ENCODE data around the gene CNEP1R1.
A peak's percentile ranks its signal among the peaks of the same experiment; 100 is the strongest.
"Not testable (repeated sequence)": the region's sequence is repeated elsewhere in the genome, so short reads cannot be mapped to it uniquely, and the experiment has no call there.

CNEP1R1 gene

GRCh38 chr16:50024684-50025536 lies at the start of gene CNEP1R1:
CNEP1R1 (plus strand) TSS chr16:50025225; CDS start chr16:50025316, 91 bp downstream.
- peak; percentile 98 for DNase-seq

GRCh38 chr16:49977427-49977826 lies 47.6 kb upstream of the CNEP1R1 start:
- DNase-seq, result no peak

- DNase-seq, result no peak
These were observed 46.3 kb upstream of the CNEP1R1 start for GRCh38 chr16:49978569-49979326.

- DNase-seq, result no peak
These were observed 44.9 kb upstream of the CNEP1R1 start for GRCh38 chr16:49980166-49980565.

GRCh38 chr16:49986351-49987124 lies 38.5 kb upstream of the CNEP1R1 start:
- no peak for DNase-seq

- no peak for DNase-seq
These were observed 37.6 kb upstream of the CNEP1R1 start for GRCh38 chr16:49987381-49987780.

- DNase-seq, result no peak
These were observed 32.2 kb upstream of the CNEP1R1 start for GRCh38 chr16:49992825-49993224.

GRCh38 chr16:49993579-49993978 lies 31.4 kb upstream of the CNEP1R1 start:
- no peak for DNase-seq

GRCh38 chr16:49994006-49994405 lies 31.0 kb upstream of the CNEP1R1 start:
- no peak for DNase-seq

- no peak for DNase-seq
These were observed 29.3 kb upstream of the CNEP1R1 start for GRCh38 chr16:49995720-49996119.

GRCh38 chr16:49997721-49998251 lies 27.2 kb upstream of the CNEP1R1 start:
- no peak for DNase-seq

GRCh38 chr16:49998991-49999390 lies 26.0 kb upstream of the CNEP1R1 start:
- no peak for DNase-seq

- no peak for DNase-seq
These were observed 23.9 kb upstream of the CNEP1R1 start for GRCh38 chr16:50001144-50001543.

GRCh38 chr16:50002190-50002589 lies 22.8 kb upstream of the CNEP1R1 start:
- no peak for DNase-seq

- no peak for DNase-seq
These were observed 20.8 kb upstream of the CNEP1R1 start for GRCh38 chr16:50004239-50004638.

GRCh38 chr16:50006964-50007363 lies 18.1 kb upstream of the CNEP1R1 start:
- DNase-seq, result no peak

GRCh38 chr16:50007744-50008143 lies 17.3 kb upstream of the CNEP1R1 start:
- DNase-seq, result no peak

GRCh38 chr16:50010212-50010611 lies 14.8 kb upstream of the CNEP1R1 start:
- no peak for DNase-seq

- DNase-seq, result no peak
These were observed 13.3 kb upstream of the CNEP1R1 start for GRCh38 chr16:50011707-50012106.

- no peak for DNase-seq
These were observed 12.8 kb upstream of the CNEP1R1 start for GRCh38 chr16:50012182-50012581.

GRCh38 chr16:50014211-50014610 lies 10.8 kb upstream of the CNEP1R1 start:
- DNase-seq, result not testable (repeated sequence)

GRCh38 chr16:50015631-50016030 lies 9.4 kb upstream of the CNEP1R1 start:
- no peak for DNase-seq

- DNase-seq, result no peak
These were observed 7.5 kb upstream of the CNEP1R1 start for GRCh38 chr16:50017553-50017952.

All from femur (tissue), 1 donor.